Measurements from ENCODE around the gene RNASE12. TPM values are rescaled to one million over a fixed set of nuclear protein-coding genes. Genes with fewer than 3 reads are reported as not detected.
"Not testable (repeated sequence)": the region's sequence is repeated elsewhere in the genome, so short reads cannot be mapped to it uniquely, and the experiment has no call there.

RNASE12 gene
- total and polyA plus RNA-seq, 2 experiments from 2014 or later: not detected

DNA sequence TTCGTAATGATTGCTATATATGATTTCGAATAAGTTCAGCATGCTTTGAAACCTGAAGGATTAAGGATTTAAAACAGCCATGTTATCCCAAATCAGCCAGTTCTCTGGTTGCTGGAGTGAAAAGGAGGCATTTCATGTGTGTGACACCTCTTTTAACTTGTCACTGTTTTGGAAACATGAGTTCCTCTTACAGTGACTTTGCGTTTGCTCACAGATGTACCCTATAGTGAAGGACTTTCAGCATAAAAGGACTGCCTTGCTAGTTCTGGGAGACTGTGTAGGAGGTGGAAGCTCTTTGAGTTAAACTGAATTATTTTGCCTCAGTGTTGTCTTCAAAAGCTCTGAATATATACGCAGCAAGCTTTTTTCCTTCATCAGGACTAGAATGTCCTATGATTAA lies 10.9 kb downstream of the RNASE12 start:
- H3K27me3 ChIP-seq: no peaks in the 10 kb centered on the region
- no peaks in the 10 kb centered on the region for H3K36me3 ChIP-seq
- no peak overlapping the region for H3K4me3 ChIP-seq
- no peaks in the 10 kb centered on the region for H3K9me3 ChIP-seq (ENCODE audit: low read depth)
- H3K4me1 ChIP-seq (ENCODE audit: low read depth): peaks cover 5% of the 10 kb centered on the region
- no peak overlapping the region for H3K27ac ChIP-seq
- TF ChIP-seq, protein P1, sequence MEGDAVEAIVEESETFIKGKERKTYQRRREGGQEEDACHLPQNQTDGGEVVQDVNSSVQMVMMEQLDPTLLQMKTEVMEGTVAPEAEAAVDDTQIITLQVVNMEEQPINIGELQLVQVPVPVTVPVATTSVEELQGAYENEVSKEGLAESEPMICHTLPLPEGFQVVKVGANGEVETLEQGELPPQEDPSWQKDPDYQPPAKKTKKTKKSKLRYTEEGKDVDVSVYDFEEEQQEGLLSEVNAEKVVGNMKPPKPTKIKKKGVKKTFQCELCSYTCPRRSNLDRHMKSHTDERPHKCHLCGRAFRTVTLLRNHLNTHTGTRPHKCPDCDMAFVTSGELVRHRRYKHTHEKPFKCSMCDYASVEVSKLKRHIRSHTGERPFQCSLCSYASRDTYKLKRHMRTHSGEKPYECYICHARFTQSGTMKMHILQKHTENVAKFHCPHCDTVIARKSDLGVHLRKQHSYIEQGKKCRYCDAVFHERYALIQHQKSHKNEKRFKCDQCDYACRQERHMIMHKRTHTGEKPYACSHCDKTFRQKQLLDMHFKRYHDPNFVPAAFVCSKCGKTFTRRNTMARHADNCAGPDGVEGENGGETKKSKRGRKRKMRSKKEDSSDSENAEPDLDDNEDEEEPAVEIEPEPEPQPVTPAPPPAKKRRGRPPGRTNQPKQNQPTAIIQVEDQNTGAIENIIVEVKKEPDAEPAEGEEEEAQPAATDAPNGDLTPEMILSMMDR (IDR thresholded peaks at IDR 0.05; ENCODE audit: low read depth, low read length): no peak
- DNase-seq (ENCODE audit: low read depth in 1 of 2, low spot score in 1 of 2): no peak

DNA sequence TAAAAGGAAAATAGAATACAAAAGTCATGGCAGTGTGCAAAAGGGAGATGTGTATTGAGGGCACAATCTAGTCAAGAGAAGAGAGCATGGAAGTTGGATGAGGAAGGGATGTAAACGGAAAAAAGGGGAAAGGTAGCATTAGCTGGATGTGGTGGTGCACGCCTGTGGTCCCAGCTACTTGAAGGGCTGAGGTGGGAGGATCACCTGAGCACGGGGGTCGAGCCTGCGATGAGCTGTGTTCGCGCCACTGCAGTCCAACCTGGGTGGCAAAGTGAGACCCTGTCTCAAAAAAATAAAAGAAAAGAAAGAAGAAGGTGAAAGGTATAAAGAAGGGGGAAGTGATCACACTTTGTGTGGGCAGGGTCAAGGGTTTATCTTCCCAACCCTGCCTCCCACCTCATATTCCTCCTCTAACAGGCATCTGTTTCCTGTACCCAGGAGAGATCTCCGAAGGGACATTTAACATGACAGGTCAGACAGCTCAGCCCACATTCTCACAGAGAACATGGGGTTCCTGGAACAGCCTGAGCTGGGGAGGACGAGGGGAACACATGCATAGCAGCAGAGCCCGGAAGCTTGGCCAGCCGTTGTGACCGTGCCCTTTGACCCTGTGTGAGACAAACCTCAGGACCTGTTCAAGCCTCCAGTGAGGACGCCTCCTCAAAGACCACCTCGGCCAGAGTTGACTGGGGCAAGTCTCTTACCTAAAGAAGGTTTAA lies 12.2 kb downstream of the RNASE12 start:
- no peaks in the 10 kb centered on the region for H3K36me3 ChIP-seq
- DNase-seq (ENCODE audit: low read depth in 1 of 2, low spot score in 1 of 2): no peak
- H3K27me3 ChIP-seq: no peaks in the 10 kb centered on the region
- no peaks in the 10 kb centered on the region for H3K9me3 ChIP-seq (ENCODE audit: low read depth)
- peaks cover 5% of the 10 kb centered on the region for H3K4me1 ChIP-seq (ENCODE audit: low read depth)
- no peak overlapping the region for H3K4me3 ChIP-seq
- TF ChIP-seq, protein P1 (IDR thresholded peaks at IDR 0.05; ENCODE audit: low read depth, low read length): no peak
- H3K27ac ChIP-seq: no peak overlapping the region

DNA sequence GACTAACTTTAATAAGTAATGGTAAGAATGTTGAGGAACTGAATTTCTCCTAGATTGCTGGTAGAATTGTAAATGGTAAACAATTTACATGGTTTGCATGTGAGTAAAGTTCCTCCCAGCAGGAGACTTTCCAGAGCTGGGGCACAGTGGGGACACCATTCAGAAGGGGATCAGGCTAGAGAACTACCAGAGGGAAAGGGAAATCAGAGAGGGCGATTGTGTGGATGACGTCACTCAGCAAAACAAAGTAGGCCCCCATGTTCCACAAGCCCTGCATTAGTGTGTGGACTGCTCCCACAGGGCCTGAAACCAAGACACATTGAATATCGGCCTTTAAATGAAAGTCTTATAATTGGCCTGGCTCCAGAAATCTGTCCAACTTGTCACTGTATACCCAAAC lies 12.9 kb downstream of the RNASE12 start:
- TF ChIP-seq, protein P1 (IDR thresholded peaks at IDR 0.05; ENCODE audit: low read depth, low read length): no peak
- H3K9me3 ChIP-seq (ENCODE audit: low read depth): no peaks in the 10 kb centered on the region
- H3K27me3 ChIP-seq: no peaks in the 10 kb centered on the region
- peaks cover 5% of the 10 kb centered on the region for H3K4me1 ChIP-seq (ENCODE audit: low read depth)
- H3K27ac ChIP-seq: no peak overlapping the region
- no peak overlapping the region for H3K4me3 ChIP-seq
- DNase-seq (ENCODE audit: low read depth in 1 of 2, low spot score in 1 of 2): no peak
- H3K36me3 ChIP-seq: no peaks in the 10 kb centered on the region

DNA sequence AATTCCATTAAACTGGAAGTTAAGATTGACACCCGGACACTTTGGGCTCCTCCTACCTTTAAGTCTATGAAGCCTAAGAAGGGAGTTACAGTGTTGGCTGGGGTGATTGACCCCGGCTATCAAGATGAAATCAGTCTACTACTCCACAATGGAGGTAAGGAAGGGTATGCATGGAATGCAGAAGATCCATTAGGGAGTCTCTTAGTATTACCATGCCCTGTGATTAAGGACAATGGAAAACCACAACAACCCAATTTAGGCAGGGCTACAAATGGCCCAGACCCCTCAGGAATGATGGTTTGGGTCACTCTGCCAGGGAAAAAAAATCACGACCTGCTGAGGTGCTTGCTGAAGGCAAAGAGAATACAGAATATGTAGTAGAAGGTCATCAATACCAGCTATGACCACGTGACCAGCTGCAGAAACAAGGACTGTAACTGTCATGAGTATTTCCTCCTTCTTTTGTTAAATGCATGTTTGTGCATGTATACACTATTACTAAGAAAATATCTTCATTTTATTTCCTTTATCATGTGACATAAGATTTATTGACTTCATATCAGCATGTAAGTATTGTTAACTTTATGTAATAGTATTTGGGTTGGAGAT lies 18.7 kb downstream of the RNASE12 start:
- not testable (repeated sequence) for H3K36me3 ChIP-seq; H3K4me1 ChIP-seq (ENCODE audit: low read depth); H3K27ac ChIP-seq; H3K4me3 ChIP-seq; DNase-seq (ENCODE audit: low read depth in 1 of 2, low spot score in 1 of 2); H3K9me3 ChIP-seq (ENCODE audit: low read depth); H3K27me3 ChIP-seq

DNA sequence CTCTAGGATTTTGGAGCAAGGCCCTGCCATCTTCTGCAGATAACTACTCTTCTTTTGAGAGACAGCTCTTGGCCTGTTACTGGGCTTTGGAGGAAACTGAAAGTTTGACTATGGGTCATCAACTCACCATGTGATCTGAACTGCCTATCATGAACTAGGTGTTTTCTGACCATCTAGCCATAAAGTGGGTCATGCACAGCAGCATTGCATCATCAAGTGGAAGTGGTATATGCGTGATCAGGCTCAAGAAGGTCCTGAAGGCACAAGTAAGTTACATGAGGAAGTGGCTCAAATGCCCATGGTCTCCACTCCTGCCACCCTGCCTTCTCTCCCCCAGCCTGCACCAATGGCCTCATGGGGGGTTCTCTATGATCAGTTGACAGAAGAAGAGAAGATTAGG lies 20.5 kb downstream of the RNASE12 start:
- H3K9me3 ChIP-seq (ENCODE audit: low read depth); H3K27me3 ChIP-seq; DNase-seq (ENCODE audit: low read depth in 1 of 2, low spot score in 1 of 2); H3K4me3 ChIP-seq; H3K36me3 ChIP-seq; H3K27ac ChIP-seq; H3K4me1 ChIP-seq (ENCODE audit: low read depth): not testable (repeated sequence)

DNA sequence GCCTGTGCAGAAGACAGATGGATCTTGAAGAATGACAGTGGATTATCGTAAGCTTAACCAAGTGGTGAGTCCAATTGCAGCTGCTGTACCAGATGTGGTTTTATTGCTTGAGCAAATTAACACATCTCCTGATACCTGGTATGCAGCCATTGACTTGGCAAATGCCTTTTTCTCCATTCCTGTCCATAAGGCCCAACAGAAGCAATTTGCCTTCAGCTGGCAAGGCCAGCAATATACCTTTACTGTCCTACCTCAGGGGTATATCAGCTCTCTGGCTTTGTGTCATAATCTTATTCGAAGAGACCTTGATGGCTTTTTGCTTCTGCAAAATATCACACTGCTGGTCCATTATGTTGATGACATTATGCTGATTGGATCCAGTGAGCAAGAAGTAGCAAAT lies 21.3 kb downstream of the RNASE12 start:
- not testable (repeated sequence) for DNase-seq (ENCODE audit: low read depth in 1 of 2, low spot score in 1 of 2); H3K27ac ChIP-seq; H3K4me3 ChIP-seq; H3K27me3 ChIP-seq; H3K36me3 ChIP-seq; H3K4me1 ChIP-seq (ENCODE audit: low read depth); H3K9me3 ChIP-seq (ENCODE audit: low read depth)

DNA sequence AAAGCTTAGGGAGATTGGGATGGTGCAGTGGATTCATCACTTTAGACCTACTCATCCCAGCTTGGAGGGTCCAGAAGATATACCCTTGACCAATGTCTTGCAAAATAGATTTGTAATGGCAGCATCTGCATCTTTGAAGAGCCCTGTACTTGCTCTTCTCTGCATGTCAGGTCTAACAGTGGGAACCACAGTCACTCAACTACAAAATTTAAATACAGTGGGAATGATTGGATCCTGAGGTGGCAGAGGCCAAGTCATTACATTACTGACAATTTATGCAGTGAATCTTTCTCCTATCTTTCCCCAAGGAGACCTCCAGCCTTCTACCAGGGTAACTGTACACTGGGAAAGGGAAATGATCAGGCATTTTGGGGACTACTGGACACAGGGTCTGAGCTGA lies 22.1 kb downstream of the RNASE12 start:
- Histone ChIP-seq H3K27ac (no peak overlapping the region), H3K36me3 (no peaks in the 10 kb centered on the region), H3K4me3 (no peak overlapping the region), H3K4me1 (ENCODE audit: low read depth) (no peaks in the 10 kb centered on the region), H3K27me3 (no peaks in the 10 kb centered on the region), H3K9me3 (ENCODE audit: low read depth) (no peaks in the 10 kb centered on the region)
- TF ChIP-seq, protein P1 (IDR thresholded peaks at IDR 0.05; ENCODE audit: low read depth, low read length): no peak
- no peak for DNase-seq (ENCODE audit: low read depth in 1 of 2, low spot score in 1 of 2)
